H1 (cell line): Measurements from ENCODE around the gene NPL. TPM values are rescaled to one million over a fixed set of nuclear protein-coding genes. Genes with fewer than 3 reads are reported as not detected.

ENCODE experiments used
- CHD7 ChIP-seq: fragments of 300-600 bp; sonication (generic); IDR thresholded peaks from 2 replicates; pipeline ENCODE4 v1.7.1; 2012; ENCODE audit warnings: low read length, moderate library complexity, mild to moderate bottlenecking, inconsistent platforms; ENCODE audit not compliant: insufficient replicate concordance
- SP2 ChIP-seq: IDR thresholded peaks from 2 replicates; pipeline ENCODE4 v1.6.1; 2012; ENCODE audit warnings: mild to moderate bottlenecking, low read length, inconsistent platforms
- polyA plus RNA-seq, 7 experiments: library from polyadenylated mRNA; depleted of rRNA in 3 of 7; stranded (reverse) in 5 of 7; unstranded in 2 of 7; fragments of >200 nt in 5 of 7; fragments of 200-250 nt in 2 of 7; gene quantifications; 1 replicate in 5 of 7; 2 replicates in 1 of 7; 4 replicates in 1 of 7; pipeline versions ENCODE4 v1.2.1 to v1.2.3, GENCODE V29; 2011 to 2013; ENCODE audit warnings: missing spikeins in 2 of 7, mixed read lengths in 2 of 7
- total RNA-seq: library from RNA; stranded (reverse); fragmentation: NEBNext Ultra II Directional; extraction: Animal tissue kit (Norgen Biotek cat#: 25700); gene quantifications from 2 replicates; pipeline ENCODE4 v1.2.1, GENCODE V29; 2021

Gene NPL
- total and polyA plus RNA-seq, 2 of the 8 experiments (the other 6 are each of a cell fraction or from before 2014, with no cell fraction given), result 2.2 to 4.4 TPM

GRCh38 chr1:182756423-182756822 is 33.1 kb upstream of the NPL start (continued):
- TF ChIP-seq CHD7 (no peak), SP2 (no peak)
- TF ChIP-seq, all 59 proteins: peak for 0
